Fibroblast of pulmonary artery (primary cell): ENCODE measurements around the gene EGF.
A peak's percentile ranks its signal among the peaks of the same experiment; 100 is the strongest.

Experiments used
- DNase-seq: peaks from one replicate; pipeline ENCODE4 v3.0.0-alpha.2; 2010; ENCODE audit warnings: low read depth
- H3K4me3 ChIP-seq: replicated peaks from 2 replicates; pipeline ENCODE4 v1.5.1; 2011; ENCODE audit warnings: low read depth, mild to moderate bottlenecking, control low read depth, low read length, moderate library complexity
- TF ChIP-seq, protein P1 (sequence below): IDR thresholded peaks from 2 replicates; pipeline ENCODE4 v1.5.1; 2011; ENCODE audit warnings: mild to moderate bottlenecking, control low read depth, low read length, inconsistent platforms; ENCODE audit errors: missing control alignments

Gene EGF

DNA sequence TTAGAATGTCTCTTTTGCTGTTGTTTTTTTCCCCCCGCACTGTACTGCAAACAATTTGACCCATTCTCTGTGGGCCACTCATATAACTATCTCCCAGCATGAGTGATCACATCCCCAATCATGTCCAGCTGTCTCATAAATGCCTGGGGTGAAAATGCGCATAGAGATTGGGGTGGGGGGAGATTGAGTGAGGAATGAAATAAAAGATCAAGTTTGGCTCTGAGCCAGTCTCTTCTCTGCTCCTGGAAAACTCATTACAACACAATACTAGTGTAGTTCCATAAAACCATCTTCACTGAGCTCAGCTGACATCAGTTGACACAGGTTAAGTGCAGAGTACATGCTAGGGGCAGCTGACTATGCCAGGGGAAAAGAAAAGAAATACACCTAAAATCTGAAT is 96.9 kb downstream of the EGF start:
- TF ChIP-seq, protein P1, sequence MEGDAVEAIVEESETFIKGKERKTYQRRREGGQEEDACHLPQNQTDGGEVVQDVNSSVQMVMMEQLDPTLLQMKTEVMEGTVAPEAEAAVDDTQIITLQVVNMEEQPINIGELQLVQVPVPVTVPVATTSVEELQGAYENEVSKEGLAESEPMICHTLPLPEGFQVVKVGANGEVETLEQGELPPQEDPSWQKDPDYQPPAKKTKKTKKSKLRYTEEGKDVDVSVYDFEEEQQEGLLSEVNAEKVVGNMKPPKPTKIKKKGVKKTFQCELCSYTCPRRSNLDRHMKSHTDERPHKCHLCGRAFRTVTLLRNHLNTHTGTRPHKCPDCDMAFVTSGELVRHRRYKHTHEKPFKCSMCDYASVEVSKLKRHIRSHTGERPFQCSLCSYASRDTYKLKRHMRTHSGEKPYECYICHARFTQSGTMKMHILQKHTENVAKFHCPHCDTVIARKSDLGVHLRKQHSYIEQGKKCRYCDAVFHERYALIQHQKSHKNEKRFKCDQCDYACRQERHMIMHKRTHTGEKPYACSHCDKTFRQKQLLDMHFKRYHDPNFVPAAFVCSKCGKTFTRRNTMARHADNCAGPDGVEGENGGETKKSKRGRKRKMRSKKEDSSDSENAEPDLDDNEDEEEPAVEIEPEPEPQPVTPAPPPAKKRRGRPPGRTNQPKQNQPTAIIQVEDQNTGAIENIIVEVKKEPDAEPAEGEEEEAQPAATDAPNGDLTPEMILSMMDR = no peak
- no peak overlapping the region for H3K4me3 ChIP-seq
- DNase-seq = no peak

DNA sequence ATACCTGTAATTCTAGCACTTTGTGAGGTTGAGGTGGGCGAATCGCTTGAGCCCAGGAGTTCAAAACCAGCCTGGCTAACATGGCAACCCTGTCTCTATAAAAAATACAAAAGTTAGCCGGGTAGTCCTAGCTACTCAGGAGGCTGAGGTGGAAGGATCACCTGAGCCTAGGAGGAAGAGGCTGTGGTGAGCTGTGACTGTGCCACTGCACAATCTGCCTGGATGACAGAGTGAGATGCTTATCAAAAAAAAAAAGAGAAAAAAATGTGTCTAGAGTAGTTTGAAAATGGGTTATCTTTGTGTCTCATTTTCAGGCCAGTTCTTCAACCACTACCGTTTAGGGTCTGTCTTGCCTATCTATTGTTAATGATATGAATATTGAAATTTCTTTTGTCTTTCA is 98.1 kb downstream of the EGF start:
- H3K4me3 ChIP-seq = no peak overlapping the region
- no peak for DNase-seq
- TF ChIP-seq, protein P1 = no peak

DNA sequence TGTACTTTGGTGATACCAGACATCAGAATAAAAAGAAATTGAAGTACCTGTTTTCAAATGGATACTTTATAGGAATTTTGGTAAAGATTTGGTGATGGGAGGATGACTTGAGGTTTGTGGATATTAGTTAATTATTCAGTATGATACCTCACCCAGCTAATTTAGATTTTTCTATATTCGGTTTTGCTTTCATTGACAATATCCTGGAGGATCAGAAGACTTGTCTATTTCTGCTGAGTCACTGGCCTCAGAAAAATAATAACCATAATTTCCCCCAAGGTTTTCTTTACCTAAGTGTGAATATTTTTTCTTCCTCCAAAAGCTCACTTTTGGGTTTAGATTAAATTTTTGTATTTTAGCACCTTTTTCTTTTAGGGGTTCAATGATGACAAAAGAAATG is 100.2 kb downstream of the EGF start:
- no peak for DNase-seq
- no peak overlapping the region for H3K4me3 ChIP-seq

DNA sequence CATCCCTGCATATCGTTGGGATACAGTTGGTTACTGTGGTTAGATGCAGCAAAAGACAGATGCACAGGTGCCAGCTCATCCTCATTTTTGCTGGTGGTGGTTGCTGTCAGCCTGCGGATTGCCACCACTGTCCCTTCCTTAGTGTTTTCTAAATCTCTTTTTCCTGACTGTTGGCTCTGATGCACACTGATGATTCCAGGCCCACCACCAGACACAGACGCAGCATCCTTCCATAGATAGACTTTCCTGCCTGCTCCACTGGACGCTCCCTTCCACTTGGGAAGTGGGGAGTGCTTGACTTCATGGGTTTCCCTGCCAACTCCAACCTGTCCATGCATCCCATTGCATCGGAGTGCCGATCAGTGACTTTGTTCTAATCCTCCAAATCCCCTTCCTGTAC is 101.5 kb downstream of the EGF start:
- no peak overlapping the region for H3K4me3 ChIP-seq
- DNase-seq = no peak
- TF ChIP-seq, protein P1 = no peak

More for the DNA sequence above, 100.2 kb downstream of the EGF start:
- TF ChIP-seq, protein P1 = no peak

DNA sequence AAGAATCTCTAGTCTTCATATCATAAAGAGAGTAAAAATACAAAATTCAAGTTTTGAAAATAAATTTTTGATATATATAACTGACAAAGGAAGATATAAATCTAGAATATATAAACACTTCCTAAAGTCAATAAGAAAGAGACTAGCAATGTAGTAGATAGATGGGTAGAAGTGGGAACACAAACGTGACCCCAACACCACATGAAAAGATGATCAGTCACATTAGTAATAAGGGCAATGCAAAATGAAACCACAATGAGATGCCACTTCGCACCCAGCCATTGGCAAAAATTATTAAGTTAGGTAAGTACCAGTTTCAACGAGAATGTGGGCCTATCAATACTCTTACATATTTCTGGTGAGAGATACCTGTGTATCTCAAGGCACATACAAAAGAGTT is 106.5 kb downstream of the EGF start:
- no peak overlapping the region for H3K4me3 ChIP-seq
- DNase-seq = no peak
- TF ChIP-seq, protein P1 = no peak

DNA sequence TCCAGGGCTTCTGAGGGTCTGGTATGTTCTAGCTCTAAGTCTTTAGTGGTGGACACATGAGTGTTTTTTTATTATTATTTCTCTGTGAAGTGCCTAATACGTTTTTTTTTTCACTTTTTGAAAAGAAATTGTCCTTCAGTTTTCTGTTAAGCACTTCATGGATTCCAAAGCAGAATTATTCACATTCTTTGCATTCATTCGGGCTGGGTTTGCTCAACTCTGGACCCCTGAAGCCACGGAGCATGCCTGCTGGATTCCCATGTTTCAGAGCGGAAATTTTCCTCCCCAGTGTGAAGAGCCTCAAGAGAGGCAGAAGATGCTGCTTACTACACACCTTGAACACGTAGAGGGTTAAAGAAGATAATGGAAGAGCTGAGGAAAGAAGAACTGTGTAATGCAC is 107.5 kb downstream of the EGF start:
- DNase-seq = peak; percentile 28
- H3K4me3 ChIP-seq = no peak overlapping the region
- TF ChIP-seq, protein P1 = no peak

DNA sequence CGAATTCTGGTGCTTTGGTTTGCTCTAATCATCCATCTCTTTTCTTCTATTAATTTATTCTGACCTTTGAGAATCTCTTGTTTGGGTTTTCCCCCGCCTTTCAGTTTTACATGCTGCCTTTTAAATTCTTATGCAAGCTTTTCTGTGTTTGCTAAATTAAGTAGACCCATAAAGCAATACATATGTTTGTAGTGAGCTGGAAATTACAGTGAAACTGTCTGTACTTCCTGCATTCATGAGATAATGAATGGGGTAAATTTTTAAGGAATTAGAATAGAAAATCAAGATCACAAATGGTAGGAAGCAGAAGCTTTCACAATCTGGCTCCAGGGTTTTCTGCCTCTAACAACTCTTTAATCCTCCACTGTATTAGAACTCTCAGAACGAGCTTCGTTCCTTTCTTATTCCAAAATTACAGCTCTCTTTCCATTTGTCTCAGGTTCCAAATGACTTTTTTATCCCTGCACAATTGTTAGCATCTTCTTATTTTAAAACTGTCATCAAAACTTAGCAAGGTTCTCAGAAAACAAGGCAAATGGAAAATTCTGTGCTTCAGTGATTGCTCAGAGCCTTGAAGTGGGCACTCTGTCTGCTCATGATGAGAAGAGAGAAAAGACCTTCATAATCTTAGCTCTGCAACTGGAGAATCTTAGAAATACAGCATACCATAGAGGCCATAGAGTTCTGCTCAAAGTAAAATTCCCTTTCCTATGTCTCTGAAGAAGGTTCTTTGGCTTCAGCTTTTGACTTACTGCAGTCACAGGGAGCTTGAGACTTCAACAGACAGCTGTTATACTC is 108.2 kb downstream of the EGF start:
- no peak overlapping the region for H3K4me3 ChIP-seq
- DNase-seq = no peak
- TF ChIP-seq, protein P1 = no peak
